Renal cortex interstitium (tissue), 11 donors: ENCODE measurements around the gene SLC39A7. TPM values are rescaled to one million over a fixed set of nuclear protein-coding genes. Genes with fewer than 3 reads are reported as not detected.

Experiments
- DNase-seq, 11 donors: peaks; one replicate each; pipeline ENCODE4 v3.0.0-alpha.2; 2013; ENCODE audit warnings: low read depth in 9 of 11, low spot score in 4 of 11; ENCODE audit errors: extremely low read depth in 1 of 11
- polyA plus RNA-seq, 3 donors: library from polyadenylated mRNA; unstranded; fragments of 120-200 nt; gene quantifications; one replicate each; pipeline ENCODE4 v1.2.1, GENCODE V29; 2013; ENCODE audit not compliant: insufficient read length in 3 of 3

The SLC39A7 gene
- polyA plus RNA-seq, 3 donors = 101 to 130 (median 109) TPM

DNA sequence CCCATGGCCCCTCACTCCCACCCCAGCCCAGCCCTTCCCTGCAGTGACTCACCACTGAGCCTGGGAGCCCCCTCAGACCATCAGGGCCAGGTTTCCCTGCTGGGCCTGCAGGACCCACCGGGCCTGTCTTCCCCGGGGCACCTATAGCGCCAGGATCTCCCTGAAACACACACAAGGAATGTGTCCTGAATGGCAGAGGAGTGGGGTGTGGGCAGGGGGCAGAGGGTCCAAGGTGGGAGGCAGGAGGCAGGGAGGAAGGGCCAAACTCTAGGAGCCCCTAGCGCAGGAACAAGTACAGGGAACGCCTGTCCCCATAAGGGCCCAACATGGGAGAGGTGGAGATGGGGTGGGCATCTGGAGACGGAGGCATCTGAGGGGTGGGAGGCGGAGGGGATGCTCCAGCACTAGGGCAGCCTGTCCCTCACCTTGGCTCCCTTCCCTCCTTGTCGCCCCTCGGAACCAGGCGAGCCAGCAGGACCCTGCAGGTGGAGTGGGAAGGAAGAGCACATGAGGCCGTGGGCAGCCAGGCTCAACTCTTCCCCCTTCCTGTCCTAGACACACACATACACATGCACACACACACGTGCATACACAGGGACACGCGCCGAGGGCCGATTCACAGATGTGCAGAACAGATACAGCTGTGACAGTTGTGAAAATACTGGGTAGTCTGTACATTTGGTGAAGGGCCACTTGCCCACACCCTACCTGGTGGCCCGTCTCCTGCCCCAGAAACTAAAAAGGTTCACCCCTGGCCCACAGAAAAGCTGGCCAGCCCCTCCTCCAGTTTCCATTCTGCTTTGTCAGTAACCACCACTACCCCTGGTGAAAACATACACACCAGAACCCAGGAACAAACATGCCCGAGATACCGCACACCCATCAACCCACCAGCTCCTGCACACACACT, 33.0 kb upstream of the SLC39A7 start:
- no peak for DNase-seq

DNA sequence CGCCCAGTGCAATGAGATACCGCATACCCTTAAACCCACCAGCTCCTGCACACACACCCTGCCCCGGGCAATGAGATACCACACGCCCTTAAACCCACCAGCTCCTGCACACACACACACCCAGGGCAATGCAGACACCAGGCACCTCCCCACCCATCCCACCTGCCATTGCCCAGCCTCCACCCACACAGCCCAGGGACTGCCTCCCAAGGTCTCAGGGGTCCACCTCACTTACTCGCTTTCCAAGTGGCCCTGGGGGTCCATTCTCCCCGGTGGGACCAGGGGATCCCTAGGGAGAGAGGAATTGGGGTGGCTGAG, 32.4 kb upstream of the SLC39A7 start:
- no peak for DNase-seq

DNA sequence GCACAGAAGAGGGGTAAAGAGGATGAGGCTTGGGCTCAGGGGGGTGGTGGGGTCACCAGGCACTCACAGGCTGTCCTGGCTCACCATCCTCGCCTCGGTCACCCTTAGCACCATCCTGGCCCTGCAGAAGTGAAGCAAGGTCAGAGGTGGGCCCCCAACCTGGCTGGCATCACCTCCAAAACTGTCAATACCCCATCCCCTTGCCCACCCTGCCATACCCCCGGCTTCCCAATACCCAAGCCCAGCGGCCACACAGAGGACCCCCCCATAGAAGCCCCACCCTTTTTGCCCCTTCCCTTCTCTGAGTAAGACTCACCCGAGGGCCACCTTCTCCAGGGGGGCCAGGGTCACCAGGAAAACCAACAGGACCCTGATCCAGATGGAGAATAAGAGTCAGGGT, 32.0 kb upstream of the SLC39A7 start:
- DNase-seq = no peak

DNA sequence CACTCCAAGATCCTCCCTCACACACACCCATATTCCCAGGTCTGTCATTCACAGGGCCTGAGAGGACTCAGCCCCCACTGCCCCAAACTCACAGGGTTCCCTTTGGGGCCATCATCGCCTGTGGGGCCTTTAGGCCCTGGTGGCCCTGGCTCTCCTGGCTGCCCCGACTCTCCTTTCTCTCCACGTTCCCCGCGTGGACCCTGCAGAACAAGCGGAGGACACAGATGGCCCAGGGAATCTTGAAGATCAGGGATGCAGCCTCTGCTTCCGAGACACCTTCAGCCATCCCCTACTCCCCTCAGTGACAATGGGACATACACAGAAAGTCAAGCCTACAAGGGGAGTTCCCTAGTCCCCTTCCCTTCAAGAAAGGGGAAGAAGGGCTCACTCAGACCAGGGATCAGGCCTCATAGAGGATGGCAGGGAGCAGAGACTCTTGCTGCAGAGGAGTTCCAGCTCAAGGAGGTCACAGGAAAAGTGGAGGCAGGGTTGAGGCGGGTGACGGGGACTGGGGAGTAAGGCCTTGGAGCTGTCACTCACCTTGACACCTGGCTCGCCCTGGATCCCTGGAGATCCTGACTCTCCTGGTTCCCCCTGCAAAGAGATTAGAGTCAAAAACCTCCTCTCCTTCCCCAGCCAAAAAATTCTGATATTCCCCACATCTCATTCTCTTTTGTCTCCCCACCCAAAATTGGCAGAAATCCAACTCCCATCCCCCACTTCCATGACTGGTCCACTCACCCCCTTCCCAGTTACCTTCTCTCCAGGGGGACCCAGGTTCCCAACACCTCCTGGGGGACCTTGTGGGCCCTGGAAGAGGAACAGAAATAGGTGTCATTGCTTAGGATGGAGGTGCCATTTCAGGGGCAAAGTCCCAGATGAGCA, 31.1 kb upstream of the SLC39A7 start:
- no peak for DNase-seq

DNA sequence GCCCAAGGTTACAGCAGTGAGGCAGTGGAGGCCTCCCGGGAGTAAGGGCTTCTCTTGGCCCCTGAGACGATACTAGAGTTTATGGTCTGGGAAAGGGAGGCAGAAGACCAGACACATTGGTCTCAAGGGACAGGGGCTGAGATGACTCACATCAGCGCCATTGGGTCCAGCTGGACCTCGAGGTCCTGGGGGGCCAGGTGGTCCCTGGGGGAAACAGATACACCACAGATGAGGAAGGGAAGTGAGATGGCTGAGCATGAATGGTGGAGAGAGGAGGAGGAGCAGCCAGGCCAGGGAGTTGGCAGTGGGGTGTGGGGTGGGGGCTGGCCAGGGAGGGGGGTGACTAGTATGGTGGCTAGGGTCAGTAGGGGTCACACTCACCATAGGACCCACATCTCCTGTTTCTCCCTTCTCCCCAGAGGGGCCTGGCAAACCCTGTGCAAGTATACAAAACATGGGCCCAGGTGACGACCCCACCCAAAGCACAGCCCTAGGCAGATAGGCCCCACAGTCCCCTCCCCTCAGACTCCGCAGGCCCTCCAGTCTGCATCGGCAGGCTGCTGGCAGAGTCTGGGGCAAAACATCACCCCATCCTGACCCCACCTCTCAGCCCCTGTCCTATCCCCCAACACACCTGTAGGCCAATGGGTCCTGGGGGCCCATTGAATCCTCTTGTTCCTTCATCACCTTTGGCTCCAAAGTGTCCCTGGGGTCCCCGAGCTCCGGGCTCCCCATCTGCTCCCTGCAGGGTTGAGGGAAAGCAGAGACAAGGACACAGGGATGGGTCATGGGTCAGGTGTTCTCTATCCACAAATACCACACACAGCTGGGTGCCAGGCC, 30.3 kb upstream of the SLC39A7 start:
- DNase-seq = no peak

DNA sequence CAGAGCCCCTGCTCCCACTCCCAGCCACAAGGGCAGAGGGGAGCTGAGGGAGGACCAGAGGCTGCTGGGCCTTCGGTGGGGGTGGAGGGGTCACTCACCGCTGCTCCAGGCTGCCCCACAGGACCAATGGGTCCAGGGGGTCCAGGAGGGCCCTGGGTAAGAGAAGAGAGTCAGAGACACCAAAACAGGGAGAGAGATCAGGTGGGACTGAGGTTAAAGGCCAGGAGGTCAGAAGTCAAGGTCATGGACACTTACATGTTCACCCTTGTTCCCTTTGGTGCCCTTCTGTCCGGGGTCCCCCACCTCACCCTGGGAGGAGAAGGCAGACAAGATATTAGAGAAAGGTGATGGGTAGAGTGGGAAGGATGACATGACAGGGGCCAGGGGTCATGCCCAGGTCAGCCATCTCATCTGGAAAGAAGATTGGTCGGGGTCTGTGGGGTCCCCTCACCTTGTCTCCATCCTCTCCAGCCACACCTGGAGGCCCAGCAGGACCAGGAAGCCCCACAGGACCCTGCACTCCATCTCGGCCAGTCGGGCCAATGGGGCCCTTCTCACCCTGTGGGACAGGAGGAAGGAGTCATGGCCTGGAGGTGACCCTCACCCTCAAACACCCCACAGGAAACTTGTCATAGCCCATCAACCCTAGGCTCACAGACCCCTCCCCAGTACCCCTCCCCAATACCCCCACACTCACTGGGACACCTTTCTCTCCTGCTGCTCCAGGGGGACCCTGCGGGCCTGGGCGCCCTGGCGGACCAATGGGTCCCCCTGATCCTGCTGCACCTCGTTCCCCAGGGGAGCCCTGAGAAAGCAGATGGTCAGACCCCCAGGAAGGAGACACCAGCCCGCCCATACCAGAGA, 29.4 kb upstream of the SLC39A7 start:
- no peak for DNase-seq

DNA sequence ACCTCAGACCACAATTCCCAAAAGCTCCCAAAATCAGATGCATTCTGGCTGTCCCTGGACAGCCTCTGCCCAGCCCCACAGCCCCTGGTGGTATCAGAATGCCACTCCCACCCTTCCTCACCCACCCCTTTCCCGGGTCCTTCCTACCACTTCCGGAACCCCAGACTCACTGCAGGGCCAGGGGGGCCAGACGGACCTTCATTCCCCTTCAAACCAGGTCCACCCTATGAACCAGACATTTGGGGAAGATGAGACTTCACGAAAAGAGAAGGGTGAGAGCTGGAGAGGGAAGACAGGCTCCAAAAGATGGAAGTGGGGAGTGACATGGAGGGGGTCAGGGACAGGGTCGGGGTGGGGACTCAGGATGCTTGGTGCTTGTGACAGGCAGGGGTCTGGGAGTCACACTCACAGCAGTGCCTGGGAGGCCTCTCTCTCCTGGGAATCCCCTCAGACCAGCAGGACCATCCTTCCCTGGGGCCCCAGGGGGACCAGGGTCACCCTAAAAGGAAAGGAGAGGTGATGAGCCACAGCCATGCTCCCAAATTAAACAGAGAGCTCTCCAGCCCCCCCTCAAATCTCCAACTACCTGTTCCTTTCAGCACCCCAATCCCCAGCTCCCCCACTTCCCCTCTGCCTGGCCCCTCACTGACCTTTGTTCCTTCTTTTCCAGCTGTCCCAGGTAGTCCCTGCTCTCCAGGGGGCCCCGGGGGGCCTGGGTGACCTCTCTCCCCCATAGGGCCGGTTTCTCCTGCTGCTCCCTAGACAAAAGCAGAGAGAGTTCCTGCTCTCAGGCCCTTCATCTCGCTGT, 28.6 kb upstream of the SLC39A7 start:
- no peak for DNase-seq

DNA sequence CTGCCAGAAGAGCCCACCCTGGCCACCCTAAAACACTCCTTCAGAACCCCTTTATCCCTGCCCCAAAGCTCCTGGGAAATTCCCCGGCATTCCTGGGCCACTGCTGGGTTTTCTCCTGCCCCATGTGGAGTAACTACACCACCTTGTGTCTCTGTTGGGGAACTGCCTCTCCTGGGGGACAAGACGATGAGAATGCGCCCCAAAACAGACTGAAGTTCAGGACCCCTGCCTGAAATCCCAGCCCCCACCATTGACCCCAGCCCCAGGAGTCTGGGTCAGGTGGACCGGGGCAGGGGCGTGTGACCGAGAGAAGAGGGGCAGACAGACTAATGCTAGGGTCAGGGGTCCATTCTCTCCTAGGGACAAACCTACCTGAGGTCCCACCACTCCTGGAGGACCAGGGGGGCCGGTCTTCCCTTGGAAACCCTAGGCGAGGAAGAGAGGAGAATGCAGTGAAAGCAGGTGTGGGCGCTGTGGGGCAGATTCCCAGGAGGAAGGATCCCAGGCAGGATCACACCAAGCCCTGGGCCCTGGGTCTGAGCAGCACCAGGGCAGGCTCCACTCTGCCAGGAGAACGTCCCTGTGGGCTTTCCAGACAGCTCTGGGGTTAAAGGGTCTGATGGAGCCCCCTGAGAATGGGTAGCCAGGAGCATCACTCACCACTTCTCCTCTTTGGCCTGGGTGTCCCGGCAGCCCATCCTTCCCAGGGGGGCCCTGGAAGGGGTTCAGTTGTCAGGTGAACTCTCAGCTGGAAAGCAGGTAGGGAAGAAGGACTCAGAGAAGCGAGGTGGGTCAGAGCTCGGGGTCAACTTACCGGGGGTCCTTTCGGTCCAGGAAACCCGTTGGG, 27.8 kb upstream of the SLC39A7 start:
- no peak for DNase-seq

DNA sequence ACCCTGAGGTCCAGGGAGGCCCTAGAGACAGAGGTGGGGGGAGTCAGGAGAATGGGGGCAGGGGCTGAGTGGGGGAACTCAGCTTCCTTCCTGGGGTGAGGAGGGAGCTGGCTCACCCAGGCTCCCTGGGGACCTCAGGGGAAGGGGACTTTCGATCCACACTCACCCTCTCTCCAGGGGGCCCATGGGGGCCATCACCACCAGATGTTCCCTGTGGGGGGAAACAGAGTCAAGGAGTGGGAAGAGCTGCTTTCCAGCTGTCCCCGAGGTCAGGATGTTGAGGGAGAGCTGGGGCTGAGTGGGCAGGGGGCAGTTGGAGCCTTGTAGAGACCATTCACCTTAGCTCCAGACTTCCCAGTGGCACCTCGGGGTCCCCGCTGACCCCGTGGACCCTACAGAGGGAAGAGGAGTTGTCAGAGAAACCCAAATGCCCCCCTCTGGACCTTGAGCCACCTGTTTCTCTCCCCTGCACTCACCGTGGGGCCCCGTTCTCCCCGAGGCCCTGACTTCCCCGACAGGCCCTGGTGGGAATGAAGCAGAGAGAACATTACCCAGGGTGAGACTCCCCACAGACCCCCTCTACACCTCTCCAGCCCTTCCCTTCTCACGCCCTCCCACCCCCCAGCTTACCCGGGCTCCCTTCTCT, 27.0 kb upstream of the SLC39A7 start:
- no peak for DNase-seq

DNA sequence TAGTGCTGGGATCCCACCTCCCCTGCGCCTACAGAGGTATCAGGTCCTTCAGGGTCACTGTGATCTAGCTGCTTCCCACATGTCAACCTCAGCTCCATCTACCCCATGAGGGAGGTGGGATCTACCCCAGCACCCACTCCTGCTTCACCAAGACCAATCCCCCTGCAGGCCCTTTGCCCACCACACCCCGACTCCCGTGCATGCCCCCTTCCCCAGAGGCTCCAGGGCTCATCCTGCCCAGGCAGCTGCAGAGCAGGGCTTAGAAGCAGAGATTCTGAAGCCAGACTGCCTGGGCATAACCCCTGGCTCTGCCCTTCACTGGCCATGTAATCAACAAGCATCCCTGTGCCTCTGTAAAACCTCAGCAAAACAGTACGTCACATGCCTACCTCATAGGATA, 25.9 kb upstream of the SLC39A7 start:
- DNase-seq = no peak

DNA sequence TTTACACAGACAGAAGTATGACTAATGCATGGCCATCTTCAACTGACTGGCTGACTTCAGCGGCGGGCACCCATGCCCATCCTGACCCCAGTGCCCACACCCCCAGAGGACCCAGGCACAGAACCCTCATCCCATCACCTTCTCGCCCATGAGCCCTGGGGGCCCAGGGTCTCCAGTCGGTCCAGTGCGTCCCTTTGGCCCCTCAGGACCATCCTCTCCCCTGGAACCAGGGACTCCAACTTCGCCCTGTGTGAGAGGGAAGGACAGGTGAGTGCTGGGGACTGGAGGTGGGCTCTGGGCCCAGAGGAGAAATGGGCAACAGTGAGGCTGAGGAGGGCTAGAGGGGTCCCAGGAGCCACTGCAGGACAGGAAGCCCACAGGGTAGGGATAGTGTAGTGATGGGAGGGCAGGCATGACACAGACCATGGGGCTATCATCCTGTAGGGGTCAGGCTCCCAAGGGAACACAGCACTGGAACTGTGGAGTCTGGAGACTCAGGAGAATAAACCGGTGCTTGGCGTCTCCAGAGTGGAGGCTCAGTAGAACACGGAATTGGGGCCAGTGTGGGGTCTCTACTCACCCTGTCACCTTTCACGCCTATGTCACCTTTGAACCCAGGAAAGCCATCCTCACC, 25.1 kb upstream of the SLC39A7 start:
- DNase-seq = no peak

DNA sequence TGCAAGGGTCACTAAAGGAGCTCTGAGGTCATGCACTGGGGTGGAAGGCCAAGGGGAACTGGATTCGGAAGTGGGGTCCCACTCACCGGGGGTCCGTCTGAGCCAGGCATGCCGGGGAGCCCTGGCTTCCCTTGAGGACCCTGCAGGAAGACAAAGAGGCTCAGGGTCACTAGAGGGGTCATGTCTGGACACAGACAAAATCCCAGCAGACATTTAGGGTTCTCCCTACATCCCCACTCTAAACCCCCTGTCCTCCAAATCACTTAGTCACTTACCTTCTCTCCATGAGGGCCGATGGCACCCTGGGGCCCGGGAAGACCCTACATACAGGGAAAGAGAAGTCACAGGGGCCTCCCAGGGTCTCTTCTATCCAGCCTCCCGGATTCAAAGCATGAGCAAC, 23.8 kb upstream of the SLC39A7 start:
- no peak for DNase-seq

DNA sequence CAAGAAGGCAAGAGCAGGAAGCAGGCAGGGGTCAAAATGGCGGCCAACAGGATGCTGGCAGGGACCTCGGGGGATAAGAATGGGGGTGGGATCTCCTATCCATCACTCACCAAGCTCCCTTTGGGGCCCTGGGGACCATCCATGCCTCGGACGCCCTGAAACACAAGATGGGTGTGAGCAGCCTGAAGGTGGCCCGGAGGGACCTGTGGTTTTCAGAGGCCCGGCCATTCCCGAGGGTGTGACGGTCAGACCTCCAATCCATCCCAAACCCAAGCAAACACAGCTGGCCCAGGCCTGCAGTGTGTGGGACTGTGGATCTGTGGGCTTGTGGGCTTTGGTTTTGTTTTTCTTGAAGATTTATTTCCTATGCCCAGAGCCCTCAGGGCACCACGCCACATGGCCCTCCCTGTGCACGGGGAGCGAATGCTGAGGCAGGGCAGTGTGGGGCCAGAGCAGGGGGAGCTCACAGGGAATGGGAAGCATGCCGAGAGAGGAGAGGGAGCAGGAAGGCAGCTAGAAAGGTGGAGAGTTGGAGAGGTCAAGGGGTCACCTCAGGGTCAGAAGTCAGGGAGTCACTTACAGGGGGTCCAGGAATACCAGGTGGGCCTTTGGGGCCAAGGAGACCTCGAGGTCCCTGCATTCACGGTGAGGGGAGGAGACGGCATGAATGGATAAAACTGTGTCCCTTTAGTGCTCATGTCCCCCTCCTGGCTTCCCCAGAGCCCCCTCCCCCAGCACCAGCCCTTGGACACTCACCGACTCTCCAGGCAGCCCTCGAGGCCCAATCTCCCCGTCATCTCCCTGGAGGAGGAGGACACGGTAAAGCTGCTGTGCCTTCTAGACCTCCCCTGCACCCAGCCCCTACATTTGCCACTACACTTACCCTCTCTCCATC, 22.9 kb upstream of the SLC39A7 start:
- DNase-seq = no peak

DNA sequence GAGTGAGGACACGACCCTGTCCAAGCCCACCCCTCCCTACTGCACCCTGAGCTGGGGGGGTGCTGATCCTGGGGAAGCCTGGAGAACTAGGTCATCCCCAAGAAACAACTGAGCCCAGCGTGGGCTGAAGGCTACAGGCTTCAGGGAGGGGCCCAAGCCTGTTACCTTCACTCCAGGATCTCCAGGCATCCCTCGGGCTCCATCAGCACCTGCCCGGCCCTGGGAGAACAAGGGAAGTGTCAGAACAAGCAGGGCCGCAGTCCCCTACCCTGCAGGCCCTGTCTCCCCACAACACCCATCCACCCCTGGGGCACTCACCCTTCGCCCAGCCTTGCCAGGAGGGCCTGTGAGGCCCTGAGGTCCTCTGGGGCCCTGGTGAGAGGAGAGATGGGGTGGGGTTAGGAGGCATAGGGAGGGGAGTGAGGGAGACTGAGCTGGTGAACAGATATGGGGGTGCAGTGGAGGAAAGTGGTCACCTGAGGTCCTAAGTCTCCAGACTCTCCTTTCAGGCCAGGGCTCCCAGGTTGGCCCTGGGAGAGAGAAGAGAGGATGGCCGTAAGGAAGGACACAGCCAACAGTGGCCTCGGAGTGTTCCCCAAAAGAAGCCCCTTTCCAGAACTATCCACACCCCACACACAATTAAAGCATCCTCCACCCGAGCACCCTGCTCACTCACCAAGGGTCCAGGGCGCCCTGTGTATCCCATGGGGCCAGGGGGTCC, 21.8 kb upstream of the SLC39A7 start:
- DNase-seq = no peak
